Astrocyte of the cerebellum (primary cell): Measurements from ENCODE around the gene UBE4B.

Experiments
- DNase-seq: peaks from one replicate; pipeline ENCODE4 v3.0.0-alpha.2; 2011; ENCODE audit warnings: low read depth
- H3K4me3 ChIP-seq: 2 replicates; pipeline ENCODE4 v1.5.1; 2011; ENCODE audit warnings: mild to moderate bottlenecking, low read depth, low read length, moderate library complexity
- CTCF ChIP-seq: IDR thresholded peaks from 2 replicates; pipeline ENCODE4 v1.5.1; 2012; ENCODE audit warnings: low read length, low read depth, moderate library complexity, mild to moderate bottlenecking; ENCODE audit errors: missing control alignments
- in situ Hi-C: cut with HindIII; loops from 2 replicates; pipeline ENCODE4 v1.10.0; 2017; ENCODE audit warnings: low sequenced_read_pairs

Gene UBE4B

DNA sequence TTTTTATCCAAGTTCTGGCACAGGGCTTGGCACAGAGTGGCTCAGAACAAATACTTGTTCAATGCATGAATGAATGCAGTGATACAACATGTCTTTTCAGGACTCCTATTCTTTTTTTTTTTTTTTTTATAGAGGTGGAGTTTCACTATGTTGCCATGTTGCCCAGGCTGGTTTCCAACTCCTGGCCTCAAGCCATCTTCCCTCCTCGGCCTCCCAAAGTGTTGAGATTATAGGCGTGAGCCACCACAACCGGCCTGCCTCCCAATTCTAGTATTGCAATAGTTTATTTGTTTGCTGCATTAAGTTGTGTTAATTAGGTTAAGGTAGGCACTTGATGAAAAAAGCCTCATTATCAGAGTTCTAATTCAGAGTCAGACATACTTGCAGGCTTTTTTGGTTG, 17.9 kb downstream of the UBE4B start:
- TF ChIP-seq CTCF, result no peak
- no peak overlapping the region for H3K4me3 ChIP-seq
- in situ Hi-C loops, result no loop called here
- no peak for DNase-seq

DNA sequence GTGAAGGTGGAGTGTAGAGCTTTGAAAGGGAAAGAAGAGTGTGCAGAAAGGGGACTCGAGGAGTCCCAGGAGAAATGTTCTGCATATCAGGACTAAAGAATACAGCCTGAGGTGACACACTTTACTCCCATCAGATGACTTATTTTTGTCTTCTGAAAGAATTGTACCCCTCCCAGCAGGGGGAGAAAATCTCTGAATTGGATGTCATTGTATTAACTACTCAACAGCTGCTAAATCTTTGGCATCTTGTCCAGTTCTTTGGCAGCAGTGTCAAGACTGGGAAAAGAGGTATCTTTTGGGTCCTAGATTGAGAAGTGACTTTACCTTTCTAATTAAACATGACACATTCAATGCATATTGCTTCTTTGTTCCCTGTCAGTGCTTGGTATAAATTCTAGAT, 18.9 kb downstream of the UBE4B start:
- no peak for TF ChIP-seq CTCF
- DNase-seq, result no peak
- in situ Hi-C loops, result no loop called here
- H3K4me3 ChIP-seq, result no peak overlapping the region

GRCh38 chr1:10052347-10052746, 19.6 kb downstream of the UBE4B start:
- in situ Hi-C loops, result no loop called here
- no peak overlapping the region for H3K4me3 ChIP-seq
- no peak for TF ChIP-seq CTCF
- DNase-seq, result no peak

DNA sequence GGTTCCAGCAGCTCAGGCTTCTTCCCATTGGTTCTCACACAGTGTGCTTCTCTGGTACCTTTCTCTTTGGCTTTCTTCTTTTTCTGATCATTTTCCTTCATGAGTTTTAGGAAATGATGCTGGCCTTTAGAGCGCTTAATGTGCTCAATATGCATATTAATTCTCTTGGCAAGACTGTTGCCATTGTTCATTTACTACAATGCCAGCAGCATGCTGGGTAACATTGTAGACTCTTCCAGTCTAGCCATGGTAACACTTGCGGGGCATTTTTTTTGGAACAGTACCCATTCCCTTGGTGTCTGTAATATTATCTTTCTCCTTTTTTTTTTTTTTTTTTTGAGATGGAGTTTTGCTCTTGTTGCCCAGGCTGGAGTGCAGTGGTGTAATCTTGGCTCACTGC, 21.7 kb downstream of the UBE4B start:
- TF ChIP-seq CTCF, result no peak
- DNase-seq, result no peak
- H3K4me3 ChIP-seq, result no peak overlapping the region
- in situ Hi-C loops, result no loop called here

DNA sequence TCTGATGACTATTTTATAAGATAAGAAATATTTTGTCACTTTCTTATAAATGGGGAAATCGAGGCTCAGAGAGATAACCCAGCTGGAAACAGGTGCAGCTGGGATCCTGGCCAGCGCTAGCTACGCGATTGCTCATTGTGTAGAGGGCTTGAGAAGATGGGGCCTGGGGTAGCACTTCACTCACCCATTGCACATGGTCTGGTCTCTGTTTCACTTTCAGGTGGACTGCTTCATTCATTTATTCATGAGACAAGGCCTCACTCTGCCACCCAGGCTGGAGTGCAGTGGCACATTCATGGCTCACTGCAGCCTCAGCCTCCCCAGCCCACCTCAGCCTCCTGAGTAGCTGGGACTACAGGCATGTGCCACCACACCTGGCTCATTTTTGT, 23.8 kb downstream of the UBE4B start:
- in situ Hi-C loops, result no loop called here
- no peak for TF ChIP-seq CTCF
- no peak overlapping the region for H3K4me3 ChIP-seq
- no peak for DNase-seq

DNA sequence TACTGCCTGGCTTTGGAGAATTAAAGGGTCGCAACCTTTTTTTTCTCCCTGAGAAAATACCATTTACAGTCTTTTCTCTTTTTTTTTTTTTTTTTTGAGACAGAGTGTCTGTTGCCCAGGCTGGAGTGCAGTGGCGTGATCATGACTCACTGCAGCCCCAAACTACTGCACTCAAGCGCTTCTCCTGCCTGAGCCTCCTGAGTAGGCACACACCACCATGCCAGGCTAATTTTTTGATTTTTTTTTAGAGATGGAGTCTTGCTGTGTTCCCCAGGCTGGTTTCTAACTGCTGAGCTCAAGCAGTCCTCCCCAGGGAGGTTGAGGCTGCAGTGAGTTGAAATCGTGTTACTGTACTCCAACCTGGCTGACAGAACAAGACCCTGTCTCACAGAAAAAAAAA, 24.6 kb downstream of the UBE4B start:
- no peak for DNase-seq
- in situ Hi-C loops, result no loop called here
- H3K4me3 ChIP-seq, result no peak overlapping the region
- TF ChIP-seq CTCF, result no peak

GRCh38 chr1:10057796-10058195, 25.0 kb downstream of the UBE4B start:
- no peak for TF ChIP-seq CTCF
- H3K4me3 ChIP-seq, result no peak overlapping the region
- DNase-seq, result no peak
- in situ Hi-C loops, result no loop called here
